ENCODE results near the gene MAP4K2. TPM values are rescaled to one million over a fixed set of nuclear protein-coding genes. Genes with fewer than 3 reads are reported as not detected.

Gene MAP4K2
- total and polyA plus RNA-seq, 2 experiments from 2014 or later, result 9.9 to 42.6 TPM

DNA sequence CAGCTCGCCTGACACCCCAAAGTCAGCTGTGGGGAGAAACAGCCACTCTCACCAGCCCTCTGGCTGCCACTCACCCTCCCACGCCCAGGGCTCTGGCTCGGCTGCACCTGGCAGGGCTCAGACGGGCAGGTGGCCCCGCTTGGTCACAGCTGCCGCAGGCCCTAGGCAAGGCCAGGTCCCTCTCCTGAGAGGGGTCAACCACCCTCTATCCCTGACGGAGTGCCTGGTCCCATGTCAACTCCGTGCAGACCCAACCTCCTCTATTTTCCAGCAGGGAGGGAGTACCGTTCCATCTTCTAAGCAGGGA, 1.9 kb downstream of the MAP4K2 start:
- H3F3A ChIP-seq (replicated peaks; ENCODE audit: low read depth), result peaks cover 8% of the 10 kb centered on the region; the same call in 1 of the 2 replicates
- TF ChIP-seq POLR2AphosphoS5 (IDR thresholded peaks at IDR 0.05; ENCODE audit: low read depth), result no peak
- no peak for TF ChIP-seq ZNF331 (CRISPR knock-in tag; IDR thresholded peaks at IDR 0.05; ENCODE audit: low read depth)
- TF ChIP-seq EZH2phosphoT487 (IDR thresholded peaks at IDR 0.05; ENCODE audit: unreplicated experiment), result no peak
- TF ChIP-seq NANOG (IDR thresholded peaks at IDR 0.05; ENCODE audit: borderline replicate concordance), result no peak
- TF ChIP-seq EZH2 (IDR thresholded peaks at IDR 0.05; ENCODE audit: low read depth, unreplicated experiment), result no peak
- TF ChIP-seq CREB1 (CRISPR knock-in tag; IDR thresholded peaks at IDR 0.05; ENCODE audit: low read depth), result no peak
- no peak for TF ChIP-seq JUNB (IDR thresholded peaks at IDR 0.05; ENCODE audit: unreplicated experiment)
- TF ChIP-seq, protein P1, sequence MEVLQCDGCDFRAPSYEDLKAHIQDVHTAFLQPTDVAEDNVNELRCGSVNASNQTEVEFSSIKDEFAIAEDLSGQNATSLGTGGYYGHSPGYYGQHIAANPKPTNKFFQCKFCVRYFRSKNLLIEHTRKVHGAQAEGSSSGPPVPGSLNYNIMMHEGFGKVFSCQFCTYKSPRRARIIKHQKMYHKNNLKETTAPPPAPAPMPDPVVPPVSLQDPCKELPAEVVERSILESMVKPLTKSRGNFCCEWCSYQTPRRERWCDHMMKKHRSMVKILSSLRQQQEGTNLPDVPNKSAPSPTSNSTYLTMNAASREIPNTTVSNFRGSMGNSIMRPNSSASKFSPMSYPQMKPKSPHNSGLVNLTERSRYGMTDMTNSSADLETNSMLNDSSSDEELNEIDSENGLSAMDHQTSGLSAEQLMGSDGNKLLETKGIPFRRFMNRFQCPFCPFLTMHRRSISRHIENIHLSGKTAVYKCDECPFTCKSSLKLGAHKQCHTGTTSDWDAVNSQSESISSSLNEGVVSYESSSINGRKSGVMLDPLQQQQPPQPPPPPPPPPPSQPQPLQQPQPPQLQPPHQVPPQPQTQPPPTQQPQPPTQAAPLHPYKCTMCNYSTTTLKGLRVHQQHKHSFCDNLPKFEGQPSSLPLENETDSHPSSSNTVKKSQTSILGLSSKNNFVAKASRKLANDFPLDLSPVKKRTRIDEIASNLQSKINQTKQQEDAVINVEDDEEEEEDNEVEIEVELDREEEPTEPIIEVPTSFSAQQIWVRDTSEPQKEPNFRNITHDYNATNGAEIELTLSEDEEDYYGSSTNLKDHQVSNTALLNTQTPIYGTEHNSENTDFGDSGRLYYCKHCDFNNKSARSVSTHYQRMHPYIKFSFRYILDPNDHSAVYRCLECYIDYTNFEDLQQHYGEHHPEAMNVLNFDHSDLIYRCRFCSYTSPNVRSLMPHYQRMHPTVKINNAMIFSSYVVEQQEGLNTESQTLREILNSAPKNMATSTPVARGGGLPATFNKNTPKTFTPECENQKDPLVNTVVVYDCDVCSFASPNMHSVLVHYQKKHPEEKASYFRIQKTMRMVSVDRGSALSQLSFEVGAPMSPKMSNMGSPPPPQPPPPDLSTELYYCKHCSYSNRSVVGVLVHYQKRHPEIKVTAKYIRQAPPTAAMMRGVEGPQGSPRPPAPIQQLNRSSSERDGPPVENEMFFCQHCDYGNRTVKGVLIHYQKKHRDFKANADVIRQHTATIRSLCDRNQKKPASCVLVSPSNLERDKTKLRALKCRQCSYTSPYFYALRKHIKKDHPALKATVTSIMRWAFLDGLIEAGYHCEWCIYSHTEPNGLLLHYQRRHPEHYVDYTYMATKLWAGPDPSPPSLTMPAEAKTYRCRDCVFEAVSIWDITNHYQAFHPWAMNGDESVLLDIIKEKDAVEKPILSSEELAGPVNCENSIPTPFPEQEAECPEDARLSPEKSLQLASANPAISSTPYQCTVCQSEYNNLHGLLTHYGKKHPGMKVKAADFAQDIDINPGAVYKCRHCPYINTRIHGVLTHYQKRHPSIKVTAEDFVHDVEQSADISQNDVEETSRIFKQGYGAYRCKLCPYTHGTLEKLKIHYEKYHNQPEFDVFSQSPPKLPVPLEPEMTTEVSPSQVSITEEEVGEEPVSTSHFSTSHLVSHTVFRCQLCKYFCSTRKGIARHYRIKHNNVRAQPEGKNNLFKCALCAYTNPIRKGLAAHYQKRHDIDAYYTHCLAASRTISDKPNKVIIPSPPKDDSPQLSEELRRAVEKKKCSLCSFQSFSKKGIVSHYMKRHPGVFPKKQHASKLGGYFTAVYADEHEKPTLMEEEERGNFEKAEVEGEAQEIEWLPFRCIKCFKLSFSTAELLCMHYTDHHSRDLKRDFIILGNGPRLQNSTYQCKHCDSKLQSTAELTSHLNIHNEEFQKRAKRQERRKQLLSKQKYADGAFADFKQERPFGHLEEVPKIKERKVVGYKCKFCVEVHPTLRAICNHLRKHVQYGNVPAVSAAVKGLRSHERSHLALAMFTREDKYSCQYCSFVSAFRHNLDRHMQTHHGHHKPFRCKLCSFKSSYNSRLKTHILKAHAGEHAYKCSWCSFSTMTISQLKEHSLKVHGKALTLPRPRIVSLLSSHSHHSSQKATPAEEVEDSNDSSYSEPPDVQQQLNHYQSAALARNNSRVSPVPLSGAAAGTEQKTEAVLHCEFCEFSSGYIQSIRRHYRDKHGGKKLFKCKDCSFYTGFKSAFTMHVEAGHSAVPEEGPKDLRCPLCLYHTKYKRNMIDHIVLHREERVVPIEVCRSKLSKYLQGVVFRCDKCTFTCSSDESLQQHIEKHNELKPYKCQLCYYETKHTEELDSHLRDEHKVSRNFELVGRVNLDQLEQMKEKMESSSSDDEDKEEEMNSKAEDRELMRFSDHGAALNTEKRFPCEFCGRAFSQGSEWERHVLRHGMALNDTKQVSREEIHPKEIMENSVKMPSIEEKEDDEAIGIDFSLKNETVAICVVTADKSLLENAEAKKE (CRISPR knock-in tag; IDR thresholded peaks at IDR 0.05), result no peak
- TF ChIP-seq, protein P2, sequence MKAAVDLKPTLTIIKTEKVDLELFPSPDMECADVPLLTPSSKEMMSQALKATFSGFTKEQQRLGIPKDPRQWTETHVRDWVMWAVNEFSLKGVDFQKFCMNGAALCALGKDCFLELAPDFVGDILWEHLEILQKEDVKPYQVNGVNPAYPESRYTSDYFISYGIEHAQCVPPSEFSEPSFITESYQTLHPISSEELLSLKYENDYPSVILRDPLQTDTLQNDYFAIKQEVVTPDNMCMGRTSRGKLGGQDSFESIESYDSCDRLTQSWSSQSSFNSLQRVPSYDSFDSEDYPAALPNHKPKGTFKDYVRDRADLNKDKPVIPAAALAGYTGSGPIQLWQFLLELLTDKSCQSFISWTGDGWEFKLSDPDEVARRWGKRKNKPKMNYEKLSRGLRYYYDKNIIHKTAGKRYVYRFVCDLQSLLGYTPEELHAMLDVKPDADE (IDR thresholded peaks at IDR 0.05), result no peak
- no peak for TF ChIP-seq STAT1 (IDR thresholded peaks at IDR 0.05; ENCODE audit: unreplicated experiment)
- TF ChIP-seq ZNF114 (CRISPR knock-in tag; IDR thresholded peaks at IDR 0.05), result no peak
- TF ChIP-seq, protein P3, sequence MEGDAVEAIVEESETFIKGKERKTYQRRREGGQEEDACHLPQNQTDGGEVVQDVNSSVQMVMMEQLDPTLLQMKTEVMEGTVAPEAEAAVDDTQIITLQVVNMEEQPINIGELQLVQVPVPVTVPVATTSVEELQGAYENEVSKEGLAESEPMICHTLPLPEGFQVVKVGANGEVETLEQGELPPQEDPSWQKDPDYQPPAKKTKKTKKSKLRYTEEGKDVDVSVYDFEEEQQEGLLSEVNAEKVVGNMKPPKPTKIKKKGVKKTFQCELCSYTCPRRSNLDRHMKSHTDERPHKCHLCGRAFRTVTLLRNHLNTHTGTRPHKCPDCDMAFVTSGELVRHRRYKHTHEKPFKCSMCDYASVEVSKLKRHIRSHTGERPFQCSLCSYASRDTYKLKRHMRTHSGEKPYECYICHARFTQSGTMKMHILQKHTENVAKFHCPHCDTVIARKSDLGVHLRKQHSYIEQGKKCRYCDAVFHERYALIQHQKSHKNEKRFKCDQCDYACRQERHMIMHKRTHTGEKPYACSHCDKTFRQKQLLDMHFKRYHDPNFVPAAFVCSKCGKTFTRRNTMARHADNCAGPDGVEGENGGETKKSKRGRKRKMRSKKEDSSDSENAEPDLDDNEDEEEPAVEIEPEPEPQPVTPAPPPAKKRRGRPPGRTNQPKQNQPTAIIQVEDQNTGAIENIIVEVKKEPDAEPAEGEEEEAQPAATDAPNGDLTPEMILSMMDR (conservative IDR thresholded peaks at IDR 0.05; ENCODE audit: low read depth in 2 of 2), result no peak
- TF ChIP-seq, protein P4, sequence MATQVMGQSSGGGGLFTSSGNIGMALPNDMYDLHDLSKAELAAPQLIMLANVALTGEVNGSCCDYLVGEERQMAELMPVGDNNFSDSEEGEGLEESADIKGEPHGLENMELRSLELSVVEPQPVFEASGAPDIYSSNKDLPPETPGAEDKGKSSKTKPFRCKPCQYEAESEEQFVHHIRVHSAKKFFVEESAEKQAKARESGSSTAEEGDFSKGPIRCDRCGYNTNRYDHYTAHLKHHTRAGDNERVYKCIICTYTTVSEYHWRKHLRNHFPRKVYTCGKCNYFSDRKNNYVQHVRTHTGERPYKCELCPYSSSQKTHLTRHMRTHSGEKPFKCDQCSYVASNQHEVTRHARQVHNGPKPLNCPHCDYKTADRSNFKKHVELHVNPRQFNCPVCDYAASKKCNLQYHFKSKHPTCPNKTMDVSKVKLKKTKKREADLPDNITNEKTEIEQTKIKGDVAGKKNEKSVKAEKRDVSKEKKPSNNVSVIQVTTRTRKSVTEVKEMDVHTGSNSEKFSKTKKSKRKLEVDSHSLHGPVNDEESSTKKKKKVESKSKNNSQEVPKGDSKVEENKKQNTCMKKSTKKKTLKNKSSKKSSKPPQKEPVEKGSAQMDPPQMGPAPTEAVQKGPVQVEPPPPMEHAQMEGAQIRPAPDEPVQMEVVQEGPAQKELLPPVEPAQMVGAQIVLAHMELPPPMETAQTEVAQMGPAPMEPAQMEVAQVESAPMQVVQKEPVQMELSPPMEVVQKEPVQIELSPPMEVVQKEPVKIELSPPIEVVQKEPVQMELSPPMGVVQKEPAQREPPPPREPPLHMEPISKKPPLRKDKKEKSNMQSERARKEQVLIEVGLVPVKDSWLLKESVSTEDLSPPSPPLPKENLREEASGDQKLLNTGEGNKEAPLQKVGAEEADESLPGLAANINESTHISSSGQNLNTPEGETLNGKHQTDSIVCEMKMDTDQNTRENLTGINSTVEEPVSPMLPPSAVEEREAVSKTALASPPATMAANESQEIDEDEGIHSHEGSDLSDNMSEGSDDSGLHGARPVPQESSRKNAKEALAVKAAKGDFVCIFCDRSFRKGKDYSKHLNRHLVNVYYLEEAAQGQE (IDR thresholded peaks at IDR 0.05; ENCODE audit: unreplicated experiment), result no peak
- no peak overlapping the region for H3K27ac ChIP-seq (ENCODE audit: low read depth)

More for the DNA sequence above, 1.9 kb downstream of the MAP4K2 start:
- H3K4me1 Mint-ChIP-seq, result peaks cover 14% of the 10 kb centered on the region
- H2AFZ ChIP-seq, result no peak overlapping the region
- no peaks in the 10 kb centered on the region for H3K36me3 ChIP-seq (ENCODE audit: insufficient read depth)
- no peak overlapping the region for H3K4me3 Mint-ChIP-seq
- H3K79me2 ChIP-seq (replicated peaks; ENCODE audit: insufficient read depth), result no peaks in the 10 kb centered on the region
- peaks cover 6% of the 10 kb centered on the region for H3K36me3 Mint-ChIP-seq (ENCODE audit: low read depth)
- H3K27ac Mint-ChIP-seq, result no peak overlapping the region
- no peaks in the 10 kb centered on the region for H3K27me3 ChIP-seq (ENCODE audit: insufficient read depth)
- H3K9me3 Mint-ChIP-seq, result no peaks in the 10 kb centered on the region
- H3K9me2 ChIP-seq (ENCODE audit: insufficient read depth), result no peaks in the 10 kb centered on the region
- peaks cover 4% of the 10 kb centered on the region; the same call in 1 of the 2 replicates for H3K4me1 ChIP-seq (ENCODE audit: insufficient read depth)
- peaks cover 4% of the 10 kb centered on the region for H3K27me3 Mint-ChIP-seq (ENCODE audit: insufficient read depth, low read depth, poor library complexity)
- H3K4me3 ChIP-seq, result no peak overlapping the region
- no peaks in the 10 kb centered on the region for H4K20me1 ChIP-seq (replicated peaks; ENCODE audit: insufficient read depth)
- DNase-seq (ENCODE audit: low spot score) (no peak), ATAC-seq (no peak)
- H3K4me2 ChIP-seq, result no peak overlapping the region
